GM12878 (cell line): Measurements from ENCODE around the gene SH2D3A. TPM values are rescaled to one million over a fixed set of nuclear protein-coding genes. Genes with fewer than 3 reads are reported as not detected.

Source experiments
- ATF7 ChIP-seq: fragments of 450-650 bp; IDR thresholded peaks from 2 replicates; pipeline ENCODE4 v1.6.1; 2016; ENCODE audit warnings: low read depth, mild to moderate bottlenecking
- BACH1 ChIP-seq: fragments of 450-650 bp; IDR thresholded peaks from 2 replicates; pipeline ENCODE4 v1.6.1; 2017; ENCODE audit warnings: mild to moderate bottlenecking, borderline replicate concordance
- EED ChIP-seq: sonication (generic); IDR thresholded peaks from 2 replicates; pipeline ENCODE4 v1.6.1; 2016; ENCODE audit warnings: antibody characterized with exemption, low read depth
- HDGF ChIP-seq: fragments of 450-650 bp; IDR thresholded peaks from 2 replicates; pipeline ENCODE4 v1.6.1; 2016; ENCODE audit warnings: antibody characterized with exemption
- KAT2A ChIP-seq: conservative IDR thresholded peaks from 2 replicates; pipeline ENCODE4 v1.6.1; 2011; ENCODE audit warnings: low read depth, low read length; ENCODE audit not compliant: control insufficient read depth
- KLF5 ChIP-seq: fragments of 450-650 bp; IDR thresholded peaks from 2 replicates; pipeline ENCODE4 v1.6.1; 2014; ENCODE audit warnings: mild to moderate bottlenecking; ENCODE audit not compliant: partially characterized antibody
- NBN ChIP-seq: fragments of 450-650 bp; IDR thresholded peaks from 2 replicates; pipeline ENCODE4 v1.6.1; 2016
- NR2F1 ChIP-seq: fragments of 450-650 bp; conservative IDR thresholded peaks from 2 replicates; pipeline ENCODE4 v1.6.1; 2017; ENCODE audit warnings: mild to moderate bottlenecking
- RAD51 ChIP-seq: fragments of 450-650 bp; IDR thresholded peaks from 2 replicates; pipeline ENCODE4 v1.6.1; 2016; ENCODE audit warnings: moderate library complexity, mild to moderate bottlenecking, inconsistent platforms
- RB1 ChIP-seq: fragments of 450-650 bp; formaldehyde crosslinking; IDR thresholded peaks from 2 replicates; pipeline ENCODE4 v1.6.1; 2017; ENCODE audit warnings: mild to moderate bottlenecking, borderline replicate concordance
- YY1 ChIP-seq: IDR thresholded peaks from 2 replicates; pipeline ENCODE4 v1.6.1; 2011; ENCODE audit warnings: low read depth, mild to moderate bottlenecking, low read length
- polyA plus RNA-seq, 11 experiments: library from polyadenylated mRNA; depleted of rRNA in 4 of 11; unstranded in 6 of 11; stranded (reverse) in 5 of 11; fragments of >200 nt; fragmentation: Nextera tagmentation in 4 of 11; fragmentation: Illumina TruSeq in 1 of 11; extraction: Ambion mirVana in 4 of 11; extraction: Trizol in 1 of 11; gene quantifications; 1 replicate in 1 of 11; 2 replicates in 10 of 11; pipeline versions ENCODE4 v1.2.1 to v1.2.3, GENCODE V29; 2011 to 2016; ENCODE audit warnings: inconsistent platforms in 2 of 11, missing spikeins in 2 of 11, low read depth in 1 of 11
- total RNA-seq, 4 experiments: library from RNA; depleted of rRNA in 3 of 4; stranded (reverse); fragments of >200 nt in 3 of 4; fragmentation: Illumina TruSeq in 1 of 4; extraction: Trizol in 1 of 4; gene quantifications; 2 replicates each; pipeline versions ENCODE4 v1.2.1 to v1.2.3, GENCODE V29; 2013 to 2021
- TF ChIP-seq, protein P1 (sequence below): fragments of 450-650 bp; IDR thresholded peaks from 2 replicates; pipeline ENCODE4 v1.6.1; 2014; ENCODE audit warnings: mild to moderate bottlenecking
- TF ChIP-seq, protein P2 (sequence below): fragments of 450-650 bp; formaldehyde crosslinking; IDR thresholded peaks from 2 replicates; pipeline ENCODE4 v1.5.0; 2022; ENCODE audit warnings: mild to moderate bottlenecking, missing genetic modification characterization
- TF ChIP-seq, protein P3 (sequence below): fragments of 450-650 bp; IDR thresholded peaks from 2 replicates; pipeline ENCODE4 v1.6.1; 2018; ENCODE audit warnings: mild to moderate bottlenecking, low read depth, moderate library complexity; ENCODE audit not compliant: partially characterized antibody
- TF ChIP-seq, protein P4 (sequence below): fragments of 150-350 bp; IDR thresholded peaks from 2 replicates; pipeline ENCODE4 v1.6.1; 2014; ENCODE audit warnings: mild to moderate bottlenecking, low read depth, low read length
- TF ChIP-seq, protein P5 (sequence below): fragments of 450-650 bp; IDR thresholded peaks from 2 replicates; pipeline ENCODE4 v1.6.1; 2016; ENCODE audit warnings: mild to moderate bottlenecking, moderate library complexity, borderline replicate concordance

SH2D3A gene
- total and polyA plus RNA-seq, 10 of the 15 experiments (the other 5 are each of a cell fraction or from before 2014, with no cell fraction given): 0.77 to 24.4 (median 9.5) TPM

DNA sequence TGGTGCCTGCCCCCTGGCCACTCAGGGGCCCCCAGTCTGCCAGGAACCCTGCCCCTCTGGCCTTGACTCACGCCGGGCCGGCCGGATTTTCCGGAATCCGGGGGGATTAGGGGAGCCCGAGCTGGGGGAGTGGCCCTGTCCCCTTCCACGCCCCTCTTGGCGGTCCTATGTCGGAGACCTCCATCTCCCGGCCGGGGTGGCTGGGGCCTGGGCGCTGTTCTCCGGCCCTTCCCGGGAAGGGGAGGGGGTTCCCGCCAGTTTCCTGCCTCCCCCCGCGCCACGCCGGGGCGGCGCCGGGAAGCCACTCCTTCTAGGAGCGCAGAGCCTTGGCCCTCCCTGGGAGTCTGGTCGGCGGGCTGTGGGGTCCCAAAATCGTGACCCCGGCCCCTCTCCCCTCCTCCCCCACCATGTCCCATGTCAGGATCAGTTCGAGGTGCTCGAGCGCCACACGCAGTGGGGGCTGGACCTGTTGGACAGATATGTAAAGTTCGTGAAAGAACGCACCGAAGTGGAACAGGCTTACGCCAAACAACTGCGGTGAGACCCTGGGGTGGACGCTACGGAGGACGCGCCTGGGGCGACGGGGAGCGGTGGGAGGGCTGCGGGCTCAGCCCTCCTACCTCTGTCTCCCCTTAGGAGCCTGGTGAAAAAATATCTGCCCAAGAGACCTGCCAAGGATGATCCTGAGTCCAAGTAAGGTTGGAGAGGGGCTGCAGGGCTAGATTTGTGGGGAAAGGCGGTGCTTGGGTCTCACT, 26.5 kb downstream of the SH2D3A start (continued):
- TF ChIP-seq, protein P1, sequence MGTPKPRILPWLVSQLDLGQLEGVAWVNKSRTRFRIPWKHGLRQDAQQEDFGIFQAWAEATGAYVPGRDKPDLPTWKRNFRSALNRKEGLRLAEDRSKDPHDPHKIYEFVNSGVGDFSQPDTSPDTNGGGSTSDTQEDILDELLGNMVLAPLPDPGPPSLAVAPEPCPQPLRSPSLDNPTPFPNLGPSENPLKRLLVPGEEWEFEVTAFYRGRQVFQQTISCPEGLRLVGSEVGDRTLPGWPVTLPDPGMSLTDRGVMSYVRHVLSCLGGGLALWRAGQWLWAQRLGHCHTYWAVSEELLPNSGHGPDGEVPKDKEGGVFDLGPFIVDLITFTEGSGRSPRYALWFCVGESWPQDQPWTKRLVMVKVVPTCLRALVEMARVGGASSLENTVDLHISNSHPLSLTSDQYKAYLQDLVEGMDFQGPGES: no peak
- TF ChIP-seq EED (no peak), KLF5 (peak; percentile 51), BACH1 (no peak; the same call in 1 of the 2 replicates), ATF7 (no peak), YY1 (no peak), NR2F1 (0 out of 2 replicates have a peak, but pooled peaks have one; percentile 5), RAD51 (no peak), RB1 (no peak), HDGF (peak; percentile 54; the same call in 1 of the 2 replicates), NBN (0 out of 2 replicates have a peak, but pooled peaks have one; percentile 33), KAT2A (no peak)
- TF ChIP-seq, protein P2, sequence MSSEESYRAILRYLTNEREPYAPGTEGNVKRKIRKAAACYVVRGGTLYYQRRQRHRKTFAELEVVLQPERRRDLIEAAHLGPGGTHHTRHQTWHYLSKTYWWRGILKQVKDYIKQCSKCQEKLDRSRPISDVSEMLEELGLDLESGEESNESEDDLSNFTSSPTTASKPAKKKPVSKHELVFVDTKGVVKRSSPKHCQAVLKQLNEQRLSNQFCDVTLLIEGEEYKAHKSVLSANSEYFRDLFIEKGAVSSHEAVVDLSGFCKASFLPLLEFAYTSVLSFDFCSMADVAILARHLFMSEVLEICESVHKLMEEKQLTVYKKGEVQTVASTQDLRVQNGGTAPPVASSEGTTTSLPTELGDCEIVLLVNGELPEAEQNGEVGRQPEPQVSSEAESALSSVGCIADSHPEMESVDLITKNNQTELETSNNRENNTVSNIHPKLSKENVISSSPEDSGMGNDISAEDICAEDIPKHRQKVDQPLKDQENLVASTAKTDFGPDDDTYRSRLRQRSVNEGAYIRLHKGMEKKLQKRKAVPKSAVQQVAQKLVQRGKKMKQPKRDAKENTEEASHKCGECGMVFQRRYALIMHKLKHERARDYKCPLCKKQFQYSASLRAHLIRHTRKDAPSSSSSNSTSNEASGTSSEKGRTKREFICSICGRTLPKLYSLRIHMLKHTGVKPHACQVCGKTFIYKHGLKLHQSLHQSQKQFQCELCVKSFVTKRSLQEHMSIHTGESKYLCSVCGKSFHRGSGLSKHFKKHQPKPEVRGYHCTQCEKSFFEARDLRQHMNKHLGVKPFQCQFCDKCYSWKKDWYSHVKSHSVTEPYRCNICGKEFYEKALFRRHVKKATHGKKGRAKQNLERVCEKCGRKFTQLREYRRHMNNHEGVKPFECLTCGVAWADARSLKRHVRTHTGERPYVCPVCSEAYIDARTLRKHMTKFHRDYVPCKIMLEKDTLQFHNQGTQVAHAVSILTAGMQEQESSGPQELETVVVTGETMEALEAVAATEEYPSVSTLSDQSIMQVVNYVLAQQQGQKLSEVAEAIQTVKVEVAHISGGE (CRISPR knock-in tag): no peak
- TF ChIP-seq, protein P3, sequence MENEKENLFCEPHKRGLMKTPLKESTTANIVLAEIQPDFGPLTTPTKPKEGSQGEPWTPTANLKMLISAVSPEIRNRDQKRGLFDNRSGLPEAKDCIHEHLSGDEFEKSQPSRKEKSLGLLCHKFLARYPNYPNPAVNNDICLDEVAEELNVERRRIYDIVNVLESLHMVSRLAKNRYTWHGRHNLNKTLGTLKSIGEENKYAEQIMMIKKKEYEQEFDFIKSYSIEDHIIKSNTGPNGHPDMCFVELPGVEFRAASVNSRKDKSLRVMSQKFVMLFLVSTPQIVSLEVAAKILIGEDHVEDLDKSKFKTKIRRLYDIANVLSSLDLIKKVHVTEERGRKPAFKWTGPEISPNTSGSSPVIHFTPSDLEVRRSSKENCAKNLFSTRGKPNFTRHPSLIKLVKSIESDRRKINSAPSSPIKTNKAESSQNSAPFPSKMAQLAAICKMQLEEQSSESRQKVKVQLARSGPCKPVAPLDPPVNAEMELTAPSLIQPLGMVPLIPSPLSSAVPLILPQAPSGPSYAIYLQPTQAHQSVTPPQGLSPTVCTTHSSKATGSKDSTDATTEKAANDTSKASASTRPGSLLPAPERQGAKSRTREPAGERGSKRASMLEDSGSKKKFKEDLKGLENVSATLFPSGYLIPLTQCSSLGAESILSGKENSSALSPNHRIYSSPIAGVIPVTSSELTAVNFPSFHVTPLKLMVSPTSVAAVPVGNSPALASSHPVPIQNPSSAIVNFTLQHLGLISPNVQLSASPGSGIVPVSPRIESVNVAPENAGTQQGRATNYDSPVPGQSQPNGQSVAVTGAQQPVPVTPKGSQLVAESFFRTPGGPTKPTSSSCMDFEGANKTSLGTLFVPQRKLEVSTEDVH: no peak
- TF ChIP-seq, protein P4, sequence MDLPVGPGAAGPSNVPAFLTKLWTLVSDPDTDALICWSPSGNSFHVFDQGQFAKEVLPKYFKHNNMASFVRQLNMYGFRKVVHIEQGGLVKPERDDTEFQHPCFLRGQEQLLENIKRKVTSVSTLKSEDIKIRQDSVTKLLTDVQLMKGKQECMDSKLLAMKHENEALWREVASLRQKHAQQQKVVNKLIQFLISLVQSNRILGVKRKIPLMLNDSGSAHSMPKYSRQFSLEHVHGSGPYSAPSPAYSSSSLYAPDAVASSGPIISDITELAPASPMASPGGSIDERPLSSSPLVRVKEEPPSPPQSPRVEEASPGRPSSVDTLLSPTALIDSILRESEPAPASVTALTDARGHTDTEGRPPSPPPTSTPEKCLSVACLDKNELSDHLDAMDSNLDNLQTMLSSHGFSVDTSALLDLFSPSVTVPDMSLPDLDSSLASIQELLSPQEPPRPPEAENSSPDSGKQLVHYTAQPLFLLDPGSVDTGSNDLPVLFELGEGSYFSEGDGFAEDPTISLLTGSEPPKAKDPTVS: no peak
- TF ChIP-seq, protein P5, sequence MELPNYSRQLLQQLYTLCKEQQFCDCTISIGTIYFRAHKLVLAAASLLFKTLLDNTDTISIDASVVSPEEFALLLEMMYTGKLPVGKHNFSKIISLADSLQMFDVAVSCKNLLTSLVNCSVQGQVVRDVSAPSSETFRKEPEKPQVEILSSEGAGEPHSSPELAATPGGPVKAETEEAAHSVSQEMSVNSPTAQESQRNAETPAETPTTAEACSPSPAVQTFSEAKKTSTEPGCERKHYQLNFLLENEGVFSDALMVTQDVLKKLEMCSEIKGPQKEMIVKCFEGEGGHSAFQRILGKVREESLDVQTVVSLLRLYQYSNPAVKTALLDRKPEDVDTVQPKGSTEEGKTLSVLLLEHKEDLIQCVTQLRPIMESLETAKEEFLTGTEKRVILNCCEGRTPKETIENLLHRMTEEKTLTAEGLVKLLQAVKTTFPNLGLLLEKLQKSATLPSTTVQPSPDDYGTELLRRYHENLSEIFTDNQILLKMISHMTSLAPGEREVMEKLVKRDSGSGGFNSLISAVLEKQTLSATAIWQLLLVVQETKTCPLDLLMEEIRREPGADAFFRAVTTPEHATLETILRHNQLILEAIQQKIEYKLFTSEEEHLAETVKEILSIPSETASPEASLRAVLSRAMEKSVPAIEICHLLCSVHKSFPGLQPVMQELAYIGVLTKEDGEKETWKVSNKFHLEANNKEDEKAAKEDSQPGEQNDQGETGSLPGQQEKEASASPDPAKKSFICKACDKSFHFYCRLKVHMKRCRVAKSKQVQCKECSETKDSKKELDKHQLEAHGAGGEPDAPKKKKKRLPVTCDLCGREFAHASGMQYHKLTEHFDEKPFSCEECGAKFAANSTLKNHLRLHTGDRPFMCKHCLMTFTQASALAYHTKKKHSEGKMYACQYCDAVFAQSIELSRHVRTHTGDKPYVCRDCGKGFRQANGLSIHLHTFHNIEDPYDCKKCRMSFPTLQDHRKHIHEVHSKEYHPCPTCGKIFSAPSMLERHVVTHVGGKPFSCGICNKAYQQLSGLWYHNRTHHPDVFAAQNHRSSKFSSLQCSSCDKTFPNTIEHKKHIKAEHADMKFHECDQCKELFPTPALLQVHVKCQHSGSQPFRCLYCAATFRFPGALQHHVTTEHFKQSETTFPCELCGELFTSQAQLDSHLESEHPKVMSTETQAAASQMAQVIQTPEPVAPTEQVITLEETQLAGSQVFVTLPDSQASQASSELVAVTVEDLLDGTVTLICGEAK: no peak
